Measurements from ENCODE around the gene SPATA1.

DNA sequence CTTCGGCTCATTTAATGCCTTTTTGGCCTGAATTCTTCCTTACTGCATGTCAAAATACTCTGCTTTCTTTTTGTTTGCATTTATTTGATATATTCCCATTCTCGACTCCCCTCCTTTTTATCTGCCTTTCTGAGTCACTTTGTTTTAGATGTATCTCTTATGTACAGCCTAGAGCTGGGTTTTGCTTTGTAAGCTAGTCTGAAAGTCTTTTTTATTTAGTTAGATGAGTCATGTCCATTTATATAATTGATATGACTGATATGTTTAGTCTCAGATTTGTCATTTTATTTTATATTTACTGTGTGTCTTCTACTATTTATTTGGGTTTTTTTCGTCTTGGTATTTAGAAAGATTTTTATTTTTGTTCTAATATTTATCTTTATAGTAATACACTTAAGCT is 33.8 kb downstream of the SPATA1 start:
- TF ChIP-seq, protein P1, sequence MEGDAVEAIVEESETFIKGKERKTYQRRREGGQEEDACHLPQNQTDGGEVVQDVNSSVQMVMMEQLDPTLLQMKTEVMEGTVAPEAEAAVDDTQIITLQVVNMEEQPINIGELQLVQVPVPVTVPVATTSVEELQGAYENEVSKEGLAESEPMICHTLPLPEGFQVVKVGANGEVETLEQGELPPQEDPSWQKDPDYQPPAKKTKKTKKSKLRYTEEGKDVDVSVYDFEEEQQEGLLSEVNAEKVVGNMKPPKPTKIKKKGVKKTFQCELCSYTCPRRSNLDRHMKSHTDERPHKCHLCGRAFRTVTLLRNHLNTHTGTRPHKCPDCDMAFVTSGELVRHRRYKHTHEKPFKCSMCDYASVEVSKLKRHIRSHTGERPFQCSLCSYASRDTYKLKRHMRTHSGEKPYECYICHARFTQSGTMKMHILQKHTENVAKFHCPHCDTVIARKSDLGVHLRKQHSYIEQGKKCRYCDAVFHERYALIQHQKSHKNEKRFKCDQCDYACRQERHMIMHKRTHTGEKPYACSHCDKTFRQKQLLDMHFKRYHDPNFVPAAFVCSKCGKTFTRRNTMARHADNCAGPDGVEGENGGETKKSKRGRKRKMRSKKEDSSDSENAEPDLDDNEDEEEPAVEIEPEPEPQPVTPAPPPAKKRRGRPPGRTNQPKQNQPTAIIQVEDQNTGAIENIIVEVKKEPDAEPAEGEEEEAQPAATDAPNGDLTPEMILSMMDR (IDR thresholded peaks at IDR 0.05; ENCODE audit: low read depth, low read length) = no peak
- TF ChIP-seq EZH2phosphoT487 (IDR thresholded peaks at IDR 0.05; ENCODE audit: low read depth) = no peak
